ENCODE results near the gene CCDC51.

The CCDC51 gene

GRCh38 chr3:48418140-48418539 lies 21.8 kb downstream of the CCDC51 start:
- DNase-seq = no peak

GRCh38 chr3:48417529-48418108 lies 22.3 kb downstream of the CCDC51 start:
- DNase-seq = no peak

GRCh38 chr3:48416546-48416945 lies 23.4 kb downstream of the CCDC51 start:
- no peak for DNase-seq

GRCh38 chr3:48416091-48416505 lies 23.8 kb downstream of the CCDC51 start:
- DNase-seq = no peak

- no peak for DNase-seq
Observed at GRCh38 chr3:48415251-48415953, 24.5 kb downstream of the CCDC51 start.

- no peak for DNase-seq
Observed at GRCh38 chr3:48414376-48415250, 25.3 kb downstream of the CCDC51 start.

- no peak for DNase-seq
Observed at GRCh38 chr3:48413611-48414010, 26.3 kb downstream of the CCDC51 start.

GRCh38 chr3:48413086-48413485 lies 26.8 kb downstream of the CCDC51 start:
- no peak for DNase-seq

- no peak for DNase-seq
Observed at GRCh38 chr3:48412375-48413001, 27.4 kb downstream of the CCDC51 start.

GRCh38 chr3:48411606-48412374 lies 28.1 kb downstream of the CCDC51 start:
- no peak for DNase-seq

GRCh38 chr3:48411041-48411588 lies 28.8 kb downstream of the CCDC51 start:
- no peak for DNase-seq

- no peak for DNase-seq
Observed at GRCh38 chr3:48410205-48411040, 29.5 kb downstream of the CCDC51 start.

GRCh38 chr3:48409291-48410201 lies 30.4 kb downstream of the CCDC51 start:
- no peak for DNase-seq

GRCh38 chr3:48408823-48409281 lies 31.1 kb downstream of the CCDC51 start:
- no peak for DNase-seq

- DNase-seq = no peak
Observed at GRCh38 chr3:48407542-48408099, 32.3 kb downstream of the CCDC51 start.

- DNase-seq = no peak
Observed at GRCh38 chr3:48406443-48407431, 33.2 kb downstream of the CCDC51 start.

- no peak for DNase-seq
Observed at GRCh38 chr3:48405971-48406370, 33.9 kb downstream of the CCDC51 start.

- DNase-seq = no peak
Observed at GRCh38 chr3:48405343-48405881, 34.5 kb downstream of the CCDC51 start.
